ENCODE measurements around the gene TMCC2. TPM values are rescaled to one million over a fixed set of nuclear protein-coding genes. Genes with fewer than 3 reads are reported as not detected.

TMCC2 gene
- total RNA-seq, 1 donor from 2014 or later: 10.6 TPM

DNA sequence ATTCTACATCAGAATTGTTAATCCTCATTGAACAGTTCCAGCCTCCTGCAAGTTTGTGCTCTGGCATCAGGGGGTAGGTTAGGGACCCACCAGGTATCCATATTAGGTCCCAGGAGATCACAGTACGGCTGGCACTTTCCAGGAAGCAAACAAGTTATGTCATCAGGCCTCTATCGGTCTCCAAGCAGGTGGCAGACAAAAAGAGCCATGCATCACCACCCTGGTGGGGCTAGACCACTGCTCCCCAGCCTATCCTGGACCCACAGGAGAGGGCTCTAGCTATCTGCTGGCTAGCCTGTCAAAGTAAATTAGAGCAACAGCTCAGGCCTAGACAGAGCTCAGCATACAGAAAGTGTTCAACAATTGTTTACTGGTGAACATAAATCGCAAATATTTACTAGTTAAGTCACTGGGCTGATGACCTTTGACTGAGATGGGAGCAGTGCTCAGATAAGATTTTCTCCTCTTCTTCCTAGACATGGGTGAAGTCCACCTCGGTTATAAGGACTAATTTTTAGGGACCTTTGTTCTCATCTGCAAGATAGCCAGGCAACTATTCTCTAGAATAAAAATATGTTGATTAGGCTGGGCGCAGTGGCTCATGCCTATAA lies 87.4 kb downstream of the TMCC2 start:
- Histone ChIP-seq H3K9ac (ENCODE audit: low read length) (peak overlapping the region; percentile 3), H2AFZ (ENCODE audit: low read depth, low read length) (no peak overlapping the region), H3K4me2 (ENCODE audit: low read length) (no peak overlapping the region), H3K27me3 (ENCODE audit: insufficient read depth, low read length) (no peaks in the 10 kb centered on the region), H3K79me2 (ENCODE audit: insufficient read depth, low read length) (peaks cover 100% of the 10 kb centered on the region), H3K9me3 (ENCODE audit: insufficient read depth, low read depth, low read length) (no peaks in the 10 kb centered on the region), H3K27ac (ENCODE audit: low read depth, low read length) (no peak overlapping the region), H3K4me3 (ENCODE audit: insufficient read depth, low read depth, low read length) (no peak overlapping the region), H4K20me1 (ENCODE audit: insufficient read depth, low read length) (peaks cover 80% of the 10 kb centered on the region), H3K36me3 (ENCODE audit: insufficient read depth, low read length) (peaks cover 18% of the 10 kb centered on the region), H3K4me1 (ENCODE audit: insufficient read depth, low read length) (peaks cover 53% of the 10 kb centered on the region)
- TF ChIP-seq EZH2 (IDR thresholded peaks at IDR 0.05; ENCODE audit: insufficient read depth, low read length): no peak
- TF ChIP-seq, protein P1, sequence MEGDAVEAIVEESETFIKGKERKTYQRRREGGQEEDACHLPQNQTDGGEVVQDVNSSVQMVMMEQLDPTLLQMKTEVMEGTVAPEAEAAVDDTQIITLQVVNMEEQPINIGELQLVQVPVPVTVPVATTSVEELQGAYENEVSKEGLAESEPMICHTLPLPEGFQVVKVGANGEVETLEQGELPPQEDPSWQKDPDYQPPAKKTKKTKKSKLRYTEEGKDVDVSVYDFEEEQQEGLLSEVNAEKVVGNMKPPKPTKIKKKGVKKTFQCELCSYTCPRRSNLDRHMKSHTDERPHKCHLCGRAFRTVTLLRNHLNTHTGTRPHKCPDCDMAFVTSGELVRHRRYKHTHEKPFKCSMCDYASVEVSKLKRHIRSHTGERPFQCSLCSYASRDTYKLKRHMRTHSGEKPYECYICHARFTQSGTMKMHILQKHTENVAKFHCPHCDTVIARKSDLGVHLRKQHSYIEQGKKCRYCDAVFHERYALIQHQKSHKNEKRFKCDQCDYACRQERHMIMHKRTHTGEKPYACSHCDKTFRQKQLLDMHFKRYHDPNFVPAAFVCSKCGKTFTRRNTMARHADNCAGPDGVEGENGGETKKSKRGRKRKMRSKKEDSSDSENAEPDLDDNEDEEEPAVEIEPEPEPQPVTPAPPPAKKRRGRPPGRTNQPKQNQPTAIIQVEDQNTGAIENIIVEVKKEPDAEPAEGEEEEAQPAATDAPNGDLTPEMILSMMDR (IDR thresholded peaks at IDR 0.05; ENCODE audit: insufficient read depth, low read depth, low read length): no peak
- DNase-seq (ENCODE audit: low read depth): no peak
- Mint-ChIP-seq H3K36me3 (ENCODE audit: low read depth, unreplicated experiment) (peaks cover 34% of the 10 kb centered on the region), H3K9me3 (ENCODE audit: unreplicated experiment) (no peaks in the 10 kb centered on the region), H3K4me1 (ENCODE audit: low read depth, unreplicated experiment) (peaks cover 78% of the 10 kb centered on the region), H3K27ac (ENCODE audit: unreplicated experiment) (peak overlapping the region; percentile 86), H3K4me3 (ENCODE audit: unreplicated experiment) (peak overlapping the region; percentile 50), H3K27me3 (ENCODE audit: low read depth, unreplicated experiment) (no peaks in the 10 kb centered on the region)
- no peak for FAIRE-seq

DNA sequence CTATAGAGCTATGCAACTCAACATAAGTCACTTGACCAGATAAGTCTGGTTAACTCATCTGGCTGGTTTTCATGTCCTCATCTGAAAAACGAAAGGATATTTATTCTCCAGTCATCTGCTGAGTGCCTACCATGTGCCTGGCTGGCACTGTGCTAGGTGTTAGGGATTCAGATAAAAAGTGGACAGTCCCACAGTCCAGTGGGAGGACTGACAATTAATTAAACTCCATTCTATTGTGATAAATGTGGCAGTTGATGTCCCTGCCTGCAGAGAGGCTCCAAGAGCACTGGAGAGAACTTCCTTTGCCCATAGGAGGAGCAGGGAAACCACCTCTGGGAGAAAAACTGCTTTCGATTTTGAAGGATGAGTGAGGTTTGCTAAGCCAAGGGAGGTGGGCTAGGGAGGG lies 88.4 kb downstream of the TMCC2 start:
- Histone ChIP-seq H3K4me3 (ENCODE audit: insufficient read depth, low read depth, low read length) (no peak overlapping the region), H2AFZ (ENCODE audit: low read depth, low read length) (no peak overlapping the region), H4K20me1 (ENCODE audit: insufficient read depth, low read length) (peaks cover 79% of the 10 kb centered on the region), H3K79me2 (ENCODE audit: insufficient read depth, low read length) (peaks cover 99% of the 10 kb centered on the region), H3K27ac (ENCODE audit: low read depth, low read length) (no peak overlapping the region), H3K36me3 (ENCODE audit: insufficient read depth, low read length) (peaks cover 8% of the 10 kb centered on the region), H3K4me1 (ENCODE audit: insufficient read depth, low read length) (peaks cover 56% of the 10 kb centered on the region), H3K4me2 (ENCODE audit: low read length) (peak overlapping the region; percentile 99), H3K9me3 (ENCODE audit: insufficient read depth, low read depth, low read length) (no peaks in the 10 kb centered on the region), H3K9ac (ENCODE audit: low read length) (no peak overlapping the region), H3K27me3 (ENCODE audit: insufficient read depth, low read length) (no peaks in the 10 kb centered on the region)
- peaks cover 69% of the 10 kb centered on the region for H3K4me1 Mint-ChIP-seq (ENCODE audit: low read depth, unreplicated experiment)
- DNase-seq (ENCODE audit: low read depth) (no peak), FAIRE-seq (no peak)
- peaks cover 7% of the 10 kb centered on the region for H3K9me3 Mint-ChIP-seq (ENCODE audit: unreplicated experiment)
- peaks cover 28% of the 10 kb centered on the region for H3K36me3 Mint-ChIP-seq (ENCODE audit: low read depth, unreplicated experiment)
- H3K27ac Mint-ChIP-seq (ENCODE audit: unreplicated experiment): no peak overlapping the region
- peak overlapping the region; percentile 23 for H3K4me3 Mint-ChIP-seq (ENCODE audit: unreplicated experiment)
- TF ChIP-seq, protein P1 (IDR thresholded peaks at IDR 0.05; ENCODE audit: insufficient read depth, low read depth, low read length): no peak
- no peak for TF ChIP-seq EZH2 (IDR thresholded peaks at IDR 0.05; ENCODE audit: insufficient read depth, low read length)
- H3K27me3 Mint-ChIP-seq (ENCODE audit: low read depth, unreplicated experiment): no peaks in the 10 kb centered on the region

DNA sequence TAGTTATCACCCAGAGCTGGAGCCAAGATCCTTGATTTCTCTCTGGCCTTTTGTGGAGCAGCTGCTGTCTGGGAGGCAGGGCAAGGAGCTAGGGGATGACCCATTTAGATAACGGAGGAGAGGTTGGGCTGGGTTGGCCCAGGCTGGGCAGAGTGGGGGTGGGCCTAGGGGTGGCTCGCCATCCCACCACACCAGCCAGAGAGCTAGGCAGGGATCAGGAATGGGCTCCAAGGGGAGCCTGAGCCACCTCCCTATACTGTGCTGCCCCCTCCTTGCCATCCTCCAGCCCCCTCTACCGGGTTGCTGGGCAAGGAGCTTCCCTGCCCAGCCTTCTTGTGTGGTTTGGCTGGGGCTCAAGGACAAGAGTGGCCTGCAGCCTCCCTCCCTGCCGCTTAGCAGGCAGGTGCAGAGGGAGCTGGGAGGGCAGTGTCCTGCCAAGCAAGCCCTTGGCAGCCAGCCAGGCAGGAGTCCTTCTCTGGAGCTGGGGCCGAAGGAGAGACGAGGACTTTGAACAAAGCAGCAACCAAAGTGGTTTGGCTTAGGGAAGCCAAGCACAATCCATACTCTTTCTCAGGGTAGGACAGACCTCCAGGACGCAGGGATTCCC lies 89.7 kb downstream of the TMCC2 start:
- Histone ChIP-seq H3K36me3 (ENCODE audit: insufficient read depth, low read length) (no peaks in the 10 kb centered on the region), H3K27me3 (ENCODE audit: insufficient read depth, low read length) (no peaks in the 10 kb centered on the region), H2AFZ (ENCODE audit: low read depth, low read length) (no peak overlapping the region), H3K79me2 (ENCODE audit: insufficient read depth, low read length) (peaks cover 92% of the 10 kb centered on the region), H3K4me3 (ENCODE audit: insufficient read depth, low read depth, low read length) (peak overlapping the region; percentile 19), H3K4me2 (ENCODE audit: low read length) (peak overlapping the region; percentile 99), H3K4me1 (ENCODE audit: insufficient read depth, low read length) (peaks cover 56% of the 10 kb centered on the region), H4K20me1 (ENCODE audit: insufficient read depth, low read length) (peaks cover 69% of the 10 kb centered on the region), H3K9me3 (ENCODE audit: insufficient read depth, low read depth, low read length) (no peaks in the 10 kb centered on the region), H3K27ac (ENCODE audit: low read depth, low read length) (no peak overlapping the region), H3K9ac (ENCODE audit: low read length) (peak overlapping the region; percentile 25)
- Mint-ChIP-seq H3K36me3 (ENCODE audit: low read depth, unreplicated experiment) (peaks cover 22% of the 10 kb centered on the region), H3K4me1 (ENCODE audit: low read depth, unreplicated experiment) (peaks cover 62% of the 10 kb centered on the region), H3K9me3 (ENCODE audit: unreplicated experiment) (peaks cover 7% of the 10 kb centered on the region), H3K4me3 (ENCODE audit: unreplicated experiment) (peak overlapping the region; percentile 99), H3K27ac (ENCODE audit: unreplicated experiment) (peak overlapping the region; percentile 27), H3K27me3 (ENCODE audit: low read depth, unreplicated experiment) (no peaks in the 10 kb centered on the region)
- FAIRE-seq (no peak), DNase-seq (ENCODE audit: low read depth) (peak; percentile 43)
- no peak for TF ChIP-seq EZH2 (IDR thresholded peaks at IDR 0.05; ENCODE audit: insufficient read depth, low read length)
- TF ChIP-seq, protein P1 (IDR thresholded peaks at IDR 0.05; ENCODE audit: insufficient read depth, low read depth, low read length): no peak

All from astrocyte (in vitro differentiated cells and primary cell).